ENCODE data around the gene CPEB3. TPM values are rescaled to one million over a fixed set of nuclear protein-coding genes. Genes with fewer than 3 reads are reported as not detected.

The CPEB3 gene
- total RNA-seq, 1 donor from 2014 or later = 5.7 TPM

GRCh38 chr10:92075829-92076228, 215.0 kb downstream of the CPEB3 start:
- TF ChIP-seq CTCF (IDR thresholded peaks at IDR 0.05) = no peak
- Histone ChIP-seq H3K27me3 (no peaks in the 10 kb centered on the region), H3K36me3 (peaks cover 19% of the 10 kb centered on the region), H3K27ac (no peak overlapping the region), H3K4me3 (no peak overlapping the region), H3K4me1 (no peaks in the 10 kb centered on the region), H3K9me3 (no peaks in the 10 kb centered on the region)
- intact Hi-C loops (cut with DNase I) = loop anchor here (5.0 kb wide), 1 partner anchor 356 kb away; no protein-coding TSS in a partner anchor
- DNase-seq = no peak
- ATAC-seq = no peak

GRCh38 chr10:92074126-92074887, 216.6 kb downstream of the CPEB3 start:
- TF ChIP-seq CTCF (IDR thresholded peaks at IDR 0.05) = no peak
- ATAC-seq (peak; percentile 39), DNase-seq (no peak)
- Histone ChIP-seq H3K36me3 (peaks cover 5% of the 10 kb centered on the region), H3K27me3 (no peaks in the 10 kb centered on the region), H3K27ac (no peak overlapping the region), H3K9me3 (no peaks in the 10 kb centered on the region), H3K4me1 (no peaks in the 10 kb centered on the region), H3K4me3 (no peak overlapping the region)
- intact Hi-C loops (cut with DNase I) = no loop called here

GRCh38 chr10:92068900-92069299, 222.0 kb downstream of the CPEB3 start:
- ATAC-seq (no peak), DNase-seq (no peak)
- no peaks in the 10 kb centered on the region for H3K27me3 ChIP-seq
- no peak overlapping the region for H3K27ac ChIP-seq
- no peaks in the 10 kb centered on the region for H3K36me3 ChIP-seq
- H3K4me3 ChIP-seq = no peak overlapping the region
- no peaks in the 10 kb centered on the region for H3K9me3 ChIP-seq
- intact Hi-C loops (cut with DNase I) = no loop called here
- no peak for TF ChIP-seq CTCF (IDR thresholded peaks at IDR 0.05)
- no peaks in the 10 kb centered on the region for H3K4me1 ChIP-seq

- no peak for ATAC-seq
- Histone ChIP-seq H3K36me3 (no peaks in the 10 kb centered on the region), H3K27ac (no peak overlapping the region), H3K9me3 (no peaks in the 10 kb centered on the region), H3K27me3 (no peaks in the 10 kb centered on the region), H3K4me3 (no peak overlapping the region), H3K4me1 (no peaks in the 10 kb centered on the region)
- no peak for DNase-seq
- TF ChIP-seq CTCF (IDR thresholded peaks at IDR 0.05) = no peak
- intact Hi-C loops (cut with DNase I) = no loop called here
Observed at GRCh38 chr10:92066386-92066785, 224.5 kb downstream of the CPEB3 start.

- no peak for TF ChIP-seq CTCF (IDR thresholded peaks at IDR 0.05)
- H3K27me3 ChIP-seq = no peaks in the 10 kb centered on the region
- H3K27ac ChIP-seq = no peak overlapping the region
- H3K36me3 ChIP-seq = no peaks in the 10 kb centered on the region
- intact Hi-C loops (cut with DNase I) = no loop called here
- H3K4me1 ChIP-seq = no peaks in the 10 kb centered on the region
- ATAC-seq (no peak), DNase-seq (no peak)
- H3K9me3 ChIP-seq = no peaks in the 10 kb centered on the region
- no peak overlapping the region for H3K4me3 ChIP-seq
Observed at GRCh38 chr10:92064506-92064905, 226.4 kb downstream of the CPEB3 start.
